GM04503 (cell line): ENCODE measurements around the gene SLC6A6.
"Not testable (repeated sequence)": the region's sequence is repeated elsewhere in the genome, so short reads cannot be mapped to it uniquely, and the experiment has no call there.

Experiments
- DNase-seq: peaks from one replicate; pipeline ENCODE4 v3.0.0-alpha.2; 2012; ENCODE audit warnings: low read depth

The SLC6A6 gene

GRCh38 chr3:14508505-14508819 is 106.1 kb downstream of the SLC6A6 start:
- no peak for DNase-seq

GRCh38 chr3:14508966-14509795 is 106.8 kb downstream of the SLC6A6 start:
- DNase-seq: no peak

GRCh38 chr3:14509796-14510100 is 107.3 kb downstream of the SLC6A6 start:
- DNase-seq: no peak

GRCh38 chr3:14510838-14511622 is 108.6 kb downstream of the SLC6A6 start:
- no peak for DNase-seq

- no peak for DNase-seq
Measured at GRCh38 chr3:14511623-14512280, 109.3 kb downstream of the SLC6A6 start.

- no peak for DNase-seq
Measured at GRCh38 chr3:14512281-14512941, 110.0 kb downstream of the SLC6A6 start.

- no peak for DNase-seq
Measured at GRCh38 chr3:14512942-14513327, 110.5 kb downstream of the SLC6A6 start.

GRCh38 chr3:14513566-14514322 is 111.3 kb downstream of the SLC6A6 start:
- no peak for DNase-seq

- no peak for DNase-seq
Measured at GRCh38 chr3:14514323-14514720, 111.9 kb downstream of the SLC6A6 start.

GRCh38 chr3:14515526-14515925 is 113.1 kb downstream of the SLC6A6 start:
- not testable (repeated sequence) for DNase-seq

- DNase-seq: no peak
Measured at GRCh38 chr3:14516738-14517345, 114.4 kb downstream of the SLC6A6 start.

GRCh38 chr3:14517601-14518431 is 115.4 kb downstream of the SLC6A6 start:
- DNase-seq: no peak

GRCh38 chr3:14518432-14518802 is 116.0 kb downstream of the SLC6A6 start:
- DNase-seq: no peak

GRCh38 chr3:14518893-14519292 is 116.5 kb downstream of the SLC6A6 start:
- DNase-seq: no peak

GRCh38 chr3:14519406-14519805 is 117.0 kb downstream of the SLC6A6 start:
- no peak for DNase-seq

GRCh38 chr3:14520149-14520548 is 117.7 kb downstream of the SLC6A6 start:
- no peak for DNase-seq

GRCh38 chr3:14520967-14521366 is 118.6 kb downstream of the SLC6A6 start:
- DNase-seq: no peak

- no peak for DNase-seq
Measured at GRCh38 chr3:14521611-14522010, 119.2 kb downstream of the SLC6A6 start.

GRCh38 chr3:14522129-14522691 is 119.8 kb downstream of the SLC6A6 start:
- no peak for DNase-seq

GRCh38 chr3:14522768-14523167 is 120.4 kb downstream of the SLC6A6 start:
- no peak for DNase-seq
